G401 (cell line): Measurements from ENCODE around the gene PTN. TPM values are rescaled to one million over a fixed set of nuclear protein-coding genes. Genes with fewer than 3 reads are reported as not detected.
"Not testable (repeated sequence)": the region's sequence is repeated elsewhere in the genome, so short reads cannot be mapped to it uniquely, and the experiment has no call there.

Experiments
- DNase-seq: peaks from one replicate; pipeline ENCODE4 v3.0.0-alpha.2; 2015; ENCODE audit warnings: low spot score
- in situ Hi-C: cut with HindIII; loops from 2 replicates; pipeline ENCODE4 v1.10.0; 2016; ENCODE audit warnings: low sequenced_read_pairs, mixed read lengths
- total RNA-seq: library from RNA; depleted of rRNA; stranded (reverse); fragments of >200 nt; shearing (Covaris generic); gene quantifications from 2 replicates; pipeline ENCODE4 v1.2.3, GENCODE V29; 2014

The PTN gene
- total RNA-seq, 1 experiment from 2014 or later, result not detected

GRCh38 chr7:137282043-137282442 lies 61.5 kb downstream of the PTN start:
- in situ Hi-C loops, result no loop called here
- DNase-seq, result no peak

- no peak for DNase-seq
- in situ Hi-C loops, result no loop called here
These were observed 67.3 kb downstream of the PTN start for GRCh38 chr7:137276189-137276588.

GRCh38 chr7:137272249-137272648 lies 71.3 kb downstream of the PTN start:
- in situ Hi-C loops, result no loop called here
- no peak for DNase-seq

- no peak for DNase-seq
- in situ Hi-C loops, result no loop called here
These were observed 74.3 kb downstream of the PTN start for GRCh38 chr7:137269240-137269639.

- DNase-seq, in situ Hi-C loops: not testable (repeated sequence)
These were observed 75.3 kb downstream of the PTN start for GRCh38 chr7:137268001-137268865.

- in situ Hi-C loops, result no loop called here
- no peak for DNase-seq
These were observed 76.8 kb downstream of the PTN start for GRCh38 chr7:137266764-137267163.

GRCh38 chr7:137265480-137265879 lies 78.1 kb downstream of the PTN start:
- in situ Hi-C loops, DNase-seq: not testable (repeated sequence)

- in situ Hi-C loops, result no loop called here
These were observed 80.9 kb downstream of the PTN start for GRCh38 chr7:137262599-137262998.

GRCh38 chr7:137258552-137258951 lies 85.0 kb downstream of the PTN start:
- DNase-seq, result no peak
- in situ Hi-C loops, result no loop called here

More at GRCh38 chr7:137262599-137262998, 80.9 kb downstream of the PTN start:
- DNase-seq, result no peak

GRCh38 chr7:137254766-137255165 lies 88.8 kb downstream of the PTN start:
- in situ Hi-C loops, result no loop called here
- DNase-seq, result no peak

- no peak for DNase-seq
- in situ Hi-C loops, result no loop called here
These were observed 97.6 kb downstream of the PTN start for GRCh38 chr7:137245890-137246289.

- no peak for DNase-seq
- in situ Hi-C loops, result no loop called here
These were observed 98.3 kb downstream of the PTN start for GRCh38 chr7:137245186-137245585.

GRCh38 chr7:137243741-137244140 lies 99.8 kb downstream of the PTN start:
- no peak for DNase-seq

GRCh38 chr7:137242616-137243015 lies 100.9 kb downstream of the PTN start:
- in situ Hi-C loops, result no loop called here
- no peak for DNase-seq

More at GRCh38 chr7:137243741-137244140, 99.8 kb downstream of the PTN start:
- in situ Hi-C loops, result no loop called here

GRCh38 chr7:137241655-137242360 lies 101.7 kb downstream of the PTN start:
- in situ Hi-C loops, result no loop called here
- DNase-seq, result no peak

- in situ Hi-C loops, DNase-seq: not testable (repeated sequence)
These were observed 104.3 kb downstream of the PTN start for GRCh38 chr7:137239186-137239585.

- DNase-seq, result no peak
- in situ Hi-C loops, result no loop called here
These were observed 108.1 kb downstream of the PTN start for GRCh38 chr7:137235434-137235833.

- DNase-seq, result no peak
These were observed 112.4 kb downstream of the PTN start for GRCh38 chr7:137231167-137231566.

GRCh38 chr7:137221467-137221866 lies 122.1 kb downstream of the PTN start:
- DNase-seq, result no peak
- in situ Hi-C loops, result no loop called here

More at GRCh38 chr7:137231167-137231566, 112.4 kb downstream of the PTN start:
- in situ Hi-C loops, result no loop called here

- DNase-seq, result no peak
- in situ Hi-C loops, result no loop called here
These were observed 129.8 kb downstream of the PTN start for GRCh38 chr7:137213744-137214143.
